Activated B cell treated with CpG ODN at 0.5 μM for 24 hours (primary cell): ENCODE results near the gene SNX20. TPM values are rescaled to one million over a fixed set of nuclear protein-coding genes. Genes with fewer than 3 reads are reported as not detected.

ENCODE experiments used
- ATAC-seq: fragments of 200-7000 bp; cut with Tn5 transposase; one replicate; pipeline ENCODE4 v1.10.0; 2021; ENCODE audit warnings: low read depth, mild to moderate bottlenecking, moderate library complexity
- CTCF ChIA-PET: fragments of 350-600 bp; sonication (Branson Sonifier 250); formaldehyde crosslinking; loops from one replicate; lab custom pipeline; 2021; ENCODE audit warnings: antibody characterized with exemption; lab: Charles Lee
- POLR2A ChIA-PET: fragments of 350-600 bp; sonication (Branson Sonifier 250); formaldehyde crosslinking; loops from one replicate; lab custom pipeline; 2021; ENCODE audit warnings: antibody characterized with exemption; lab: Charles Lee
- DNase-seq: peaks from one replicate; pipeline ENCODE4 v3.0.0; 2022
- H3K27ac Mint-ChIP-seq: one replicate; pipeline ENCODE4 v1.8.0; 2020; ENCODE audit warnings: mixed read lengths
- H3K27me3 Mint-ChIP-seq: one replicate; pipeline ENCODE4 v1.8.0; 2021; ENCODE audit warnings: mixed read lengths
- H3K36me3 Mint-ChIP-seq: one replicate; pipeline ENCODE4 v1.8.0; 2021; ENCODE audit warnings: low read depth, mixed read lengths
- H3K4me1 Mint-ChIP-seq: one replicate; pipeline ENCODE4 v1.8.0; 2021; ENCODE audit warnings: mixed read lengths
- H3K4me3 Mint-ChIP-seq: one replicate; pipeline ENCODE4 v1.8.0; 2020; ENCODE audit warnings: mild to moderate bottlenecking, mixed read lengths
- H3K9me3 Mint-ChIP-seq: one replicate; pipeline ENCODE4 v1.8.0; 2020; ENCODE audit warnings: mixed read lengths
- intact Hi-C: fragments of 100-400 bp; cut with micrococcal nuclease; formaldehyde crosslinking; loops from one replicate; pipeline ENCODE4 v1.15.1; 2024
- total RNA-seq: library from RNA; stranded (reverse); gene quantifications from 2 replicates; pipeline ENCODE4 v1.2.3, GENCODE V29; 2022
- TF ChIP-seq, protein P1 (sequence below): fragments of 200-600 bp; IDR thresholded peaks from one replicate; pipeline ENCODE4 v1.8.0; 2022; ENCODE audit warnings: antibody characterized with exemption, mild to moderate bottlenecking

The SNX20 gene
- total RNA-seq, 1 donor from 2014 or later, result 33.1 TPM

DNA sequence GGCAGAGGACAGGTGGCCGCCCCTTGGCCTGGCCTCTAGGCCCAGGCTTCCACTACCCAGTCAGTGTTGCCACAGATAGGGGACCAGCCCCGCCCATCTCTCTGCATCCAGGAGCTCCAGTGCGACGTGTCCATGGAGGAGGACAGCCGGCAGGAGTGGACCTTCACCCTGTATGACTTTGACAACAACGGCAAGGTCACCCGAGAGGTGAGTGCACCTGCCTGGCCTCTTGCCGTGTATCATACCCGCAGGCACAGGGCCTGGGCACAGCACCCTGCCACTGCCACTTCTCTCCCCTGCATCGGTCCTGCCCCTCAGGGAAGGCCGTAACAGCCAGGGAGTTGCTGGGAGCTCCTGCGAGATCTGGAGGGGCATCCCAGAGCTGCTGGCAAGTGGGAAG, 55.7 kb downstream of the SNX20 start:
- POLR2A ChIA-PET, result no interaction called here
- no peak overlapping the region for H3K27ac Mint-ChIP-seq
- intact Hi-C loops, result loop anchor here (5.0 kb wide), 1 partner anchor 38 kb away; no protein-coding TSS in a partner anchor
- TF ChIP-seq, protein P1, sequence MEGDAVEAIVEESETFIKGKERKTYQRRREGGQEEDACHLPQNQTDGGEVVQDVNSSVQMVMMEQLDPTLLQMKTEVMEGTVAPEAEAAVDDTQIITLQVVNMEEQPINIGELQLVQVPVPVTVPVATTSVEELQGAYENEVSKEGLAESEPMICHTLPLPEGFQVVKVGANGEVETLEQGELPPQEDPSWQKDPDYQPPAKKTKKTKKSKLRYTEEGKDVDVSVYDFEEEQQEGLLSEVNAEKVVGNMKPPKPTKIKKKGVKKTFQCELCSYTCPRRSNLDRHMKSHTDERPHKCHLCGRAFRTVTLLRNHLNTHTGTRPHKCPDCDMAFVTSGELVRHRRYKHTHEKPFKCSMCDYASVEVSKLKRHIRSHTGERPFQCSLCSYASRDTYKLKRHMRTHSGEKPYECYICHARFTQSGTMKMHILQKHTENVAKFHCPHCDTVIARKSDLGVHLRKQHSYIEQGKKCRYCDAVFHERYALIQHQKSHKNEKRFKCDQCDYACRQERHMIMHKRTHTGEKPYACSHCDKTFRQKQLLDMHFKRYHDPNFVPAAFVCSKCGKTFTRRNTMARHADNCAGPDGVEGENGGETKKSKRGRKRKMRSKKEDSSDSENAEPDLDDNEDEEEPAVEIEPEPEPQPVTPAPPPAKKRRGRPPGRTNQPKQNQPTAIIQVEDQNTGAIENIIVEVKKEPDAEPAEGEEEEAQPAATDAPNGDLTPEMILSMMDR, result no peak
- ATAC-seq (no peak), DNase-seq (no peak)
- peaks cover 10% of the 10 kb centered on the region for H3K4me1 Mint-ChIP-seq
- H3K9me3 Mint-ChIP-seq, result no peaks in the 10 kb centered on the region
- no peaks in the 10 kb centered on the region for H3K36me3 Mint-ChIP-seq
- CTCF ChIA-PET, result no interaction called here
- H3K4me3 Mint-ChIP-seq, result no peak overlapping the region
- no peaks in the 10 kb centered on the region for H3K27me3 Mint-ChIP-seq

DNA sequence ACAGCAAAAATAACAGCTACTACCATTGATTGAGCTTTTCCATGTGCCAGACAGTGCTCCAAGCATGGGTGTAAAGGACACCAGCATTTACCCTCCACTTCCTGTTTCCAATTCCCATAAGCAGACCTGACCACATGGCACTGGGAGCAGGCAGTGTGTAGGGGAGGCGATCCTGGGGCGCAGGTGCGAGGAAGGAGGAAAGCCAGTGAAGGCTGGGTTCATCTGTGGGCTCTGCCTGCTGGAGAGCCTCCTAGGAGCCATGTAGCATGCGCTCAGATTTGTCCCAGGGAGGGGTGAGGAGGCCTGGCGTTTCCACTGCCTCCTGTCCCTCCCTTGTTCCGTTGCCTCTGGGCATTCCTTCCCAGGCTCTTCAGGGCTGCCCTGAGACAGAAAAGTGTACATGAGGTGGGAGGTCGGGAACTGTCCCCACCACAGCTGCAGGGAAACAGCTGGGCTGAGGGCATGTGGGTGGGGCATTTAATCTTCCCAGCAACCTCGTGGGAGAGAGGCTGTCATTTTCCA, 56.6 kb downstream of the SNX20 start:
- POLR2A ChIA-PET, result no interaction called here
- Mint-ChIP-seq H3K27ac (no peak overlapping the region), H3K36me3 (no peaks in the 10 kb centered on the region)

DNA sequence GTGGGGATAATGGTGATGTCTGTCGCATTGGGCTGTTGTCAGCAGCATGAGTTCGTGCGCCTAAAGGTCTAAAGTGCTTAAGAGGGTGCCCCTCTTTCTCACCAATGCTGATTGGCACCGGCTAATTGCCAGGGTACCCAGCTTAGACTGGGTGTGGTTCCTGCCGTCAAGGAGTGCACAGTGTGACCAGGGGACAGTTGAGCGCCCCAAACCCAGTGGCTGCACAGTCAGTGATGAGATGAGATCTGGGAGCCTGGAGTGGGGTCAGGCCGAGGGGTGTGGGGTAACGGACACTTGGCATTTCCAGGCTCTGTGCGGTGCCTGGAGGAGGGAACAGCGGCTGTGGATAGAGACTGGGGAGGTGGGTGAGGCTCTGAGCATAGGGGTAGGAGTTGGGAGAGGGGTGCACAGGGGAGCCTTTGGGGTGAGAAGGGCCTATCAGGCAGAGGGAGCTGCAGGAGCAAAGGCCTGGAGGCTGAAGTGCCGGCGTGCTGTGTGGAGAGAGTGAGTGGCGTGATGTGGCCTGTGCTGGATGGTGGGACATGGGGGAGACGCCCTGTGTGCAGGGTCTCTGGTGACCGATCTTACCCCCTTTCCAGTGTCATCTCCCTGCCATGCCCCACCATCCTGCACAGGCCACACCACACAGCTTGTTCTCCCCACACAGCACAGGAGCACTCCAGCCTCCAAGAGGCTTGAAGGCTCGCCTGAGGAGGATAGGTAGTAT, 58.3 kb downstream of the SNX20 start:
- ChIA-PET POLR2A (no interaction called here), CTCF (no interaction called here)
- TF ChIP-seq, protein P1, result no peak
- no peaks in the 10 kb centered on the region for H3K9me3 Mint-ChIP-seq
- H3K4me3 Mint-ChIP-seq, result no peak overlapping the region
- peaks cover 10% of the 10 kb centered on the region for H3K4me1 Mint-ChIP-seq
- no peaks in the 10 kb centered on the region for H3K27me3 Mint-ChIP-seq
- intact Hi-C loops, result no loop called here
- H3K36me3 Mint-ChIP-seq, result no peaks in the 10 kb centered on the region
- ATAC-seq (no peak), DNase-seq (no peak)
- H3K27ac Mint-ChIP-seq, result no peak overlapping the region

More for the DNA sequence above, 56.6 kb downstream of the SNX20 start:
- Mint-ChIP-seq H3K9me3 (no peaks in the 10 kb centered on the region), H3K4me3 (no peak overlapping the region), H3K27me3 (no peaks in the 10 kb centered on the region), H3K4me1 (peaks cover 10% of the 10 kb centered on the region)
- intact Hi-C loops, result no loop called here
- ATAC-seq (no peak), DNase-seq (no peak)
- CTCF ChIA-PET, result no interaction called here
- TF ChIP-seq, protein P1, result no peak

DNA sequence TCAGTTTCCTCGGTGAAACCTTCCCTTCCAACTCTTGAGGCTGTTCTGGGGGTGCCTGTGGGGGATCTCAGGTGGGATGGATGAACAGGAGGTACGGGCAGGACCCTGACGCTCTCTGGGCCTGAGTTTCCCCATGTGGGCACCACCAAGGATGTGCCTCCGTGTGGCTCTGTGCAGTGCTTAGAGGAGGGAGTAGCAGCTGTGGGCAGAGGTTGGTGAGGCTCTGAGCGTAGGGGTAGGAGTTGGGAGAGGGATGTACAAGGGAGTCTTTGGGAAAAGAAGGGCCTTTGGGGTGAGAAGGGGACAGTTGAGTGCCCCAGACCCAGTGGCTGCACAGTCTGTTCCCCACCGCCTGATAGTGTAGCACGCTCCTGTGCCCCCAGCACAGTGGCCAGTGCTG, 59.1 kb downstream of the SNX20 start:
- no peak for DNase-seq
- no peak for ATAC-seq
- intact Hi-C loops, result no loop called here
- Mint-ChIP-seq H3K27me3 (no peaks in the 10 kb centered on the region), H3K4me3 (no peak overlapping the region), H3K9me3 (no peaks in the 10 kb centered on the region), H3K36me3 (no peaks in the 10 kb centered on the region), H3K27ac (no peak overlapping the region), H3K4me1 (peaks cover 3% of the 10 kb centered on the region)
- TF ChIP-seq, protein P1, result no peak
- ChIA-PET POLR2A (no interaction called here), CTCF (no interaction called here)

Other genes with a start within 250 kb of the SNX20 start
- gene NKD1, start 132.9 kb downstream of the SNX20 start, total RNA-seq, result 0.49 and 1.5 TPM in 2 replicates
- 2.9 and 3.7 TPM in 2 replicates for gene NOD2, start 12.3 kb upstream of the SNX20 start, total RNA-seq
- 116 and 122 TPM in 2 replicates for gene CYLD, start 60.8 kb upstream of the SNX20 start, total RNA-seq